ENCODE results near the gene MVB12B.

GRCh38 chr9:126496181-126496576, 169.6 kb downstream of the MVB12B start:
- no peak for TF ChIP-seq ZNF274 (IDR thresholded peaks at IDR 0.05; ENCODE audit: low read depth, low read length)
- TF ChIP-seq YY1 (IDR thresholded peaks at IDR 0.05; ENCODE audit: insufficient read depth, insufficient read length) = no peak
